ENCODE data around the gene HIRIP3. TPM values are rescaled to one million over a fixed set of nuclear protein-coding genes. Genes with fewer than 3 reads are reported as not detected.

Gene HIRIP3
- total and polyA plus RNA-seq, 2 experiments from 2014 or later: 10.4 to 18.5 TPM

- peaks cover 13% of the 10 kb centered on the region for H3K27me3 Mint-ChIP-seq (ENCODE audit: insufficient read depth, low read depth, poor library complexity)
- H3K4me2 ChIP-seq: no peak overlapping the region
- peaks cover 45% of the 10 kb centered on the region for H3K36me3 Mint-ChIP-seq (ENCODE audit: low read depth)
Measured at GRCh38 chr16:29992344-29992967, 3.0 kb downstream of the HIRIP3 start.

More at GRCh38 chr16:29992344-29992967, 3.0 kb downstream of the HIRIP3 start:
- Mint-ChIP-seq H3K9me3 (peaks cover 2% of the 10 kb centered on the region; the same call in 2 of the 3 replicates), H3K4me3 (no peak overlapping the region; the same call in 2 of the 3 replicates), H3K27ac (no peak overlapping the region), H3K4me1 (peaks cover 15% of the 10 kb centered on the region)
- Histone ChIP-seq H3K79me2 (replicated peaks; ENCODE audit: insufficient read depth) (peaks cover 7% of the 10 kb centered on the region; the same call in 1 of the 2 replicates), H3K4me1 (ENCODE audit: insufficient read depth) (peaks cover 13% of the 10 kb centered on the region), H3K9me2 (ENCODE audit: insufficient read depth) (no peaks in the 10 kb centered on the region), H3F3A (replicated peaks; ENCODE audit: low read depth) (peaks cover 16% of the 10 kb centered on the region), H3K27me3 (ENCODE audit: insufficient read depth) (no peaks in the 10 kb centered on the region), H3K27ac (ENCODE audit: low read depth) (no peak overlapping the region), H3K4me3 (no peak overlapping the region), H3K36me3 (ENCODE audit: insufficient read depth) (peaks cover 4% of the 10 kb centered on the region; the same call in 1 of the 2 replicates), H4K20me1 (replicated peaks; ENCODE audit: insufficient read depth) (no peaks in the 10 kb centered on the region; the same call in 1 of the 2 replicates), H2AFZ (no peak overlapping the region)
- TF ChIP-seq JUNB (IDR thresholded peaks at IDR 0.05; ENCODE audit: unreplicated experiment) (no peak), POLR2AphosphoS5 (IDR thresholded peaks at IDR 0.05; ENCODE audit: low read depth) (no peak), CTCF (conservative IDR thresholded peaks at IDR 0.05; ENCODE audit: low read depth in 2 of 2) (no peak), EZH2phosphoT487 (IDR thresholded peaks at IDR 0.05; ENCODE audit: unreplicated experiment) (no peak), EZH2 (IDR thresholded peaks at IDR 0.05; ENCODE audit: low read depth, unreplicated experiment) (no peak), REST (IDR thresholded peaks at IDR 0.05; ENCODE audit: unreplicated experiment) (no peak), ZNF331 (CRISPR knock-in tag; IDR thresholded peaks at IDR 0.05; ENCODE audit: low read depth) (no peak), ZNF462 (CRISPR knock-in tag; IDR thresholded peaks at IDR 0.05) (no peak)
- no peak for DNase-seq (ENCODE audit: low spot score)
- ATAC-seq: no peak

Measured in GM23338 (cell line).